ENCODE measurements around the gene CFAP107. TPM values are rescaled to one million over a fixed set of nuclear protein-coding genes. Genes with fewer than 3 reads are reported as not detected.
"Not testable (repeated sequence)": the region's sequence is repeated elsewhere in the genome, so short reads cannot be mapped to it uniquely, and the experiment has no call there.

Gene CFAP107
- total RNA-seq, 4 donors from 2014 or later, result not detected

DNA sequence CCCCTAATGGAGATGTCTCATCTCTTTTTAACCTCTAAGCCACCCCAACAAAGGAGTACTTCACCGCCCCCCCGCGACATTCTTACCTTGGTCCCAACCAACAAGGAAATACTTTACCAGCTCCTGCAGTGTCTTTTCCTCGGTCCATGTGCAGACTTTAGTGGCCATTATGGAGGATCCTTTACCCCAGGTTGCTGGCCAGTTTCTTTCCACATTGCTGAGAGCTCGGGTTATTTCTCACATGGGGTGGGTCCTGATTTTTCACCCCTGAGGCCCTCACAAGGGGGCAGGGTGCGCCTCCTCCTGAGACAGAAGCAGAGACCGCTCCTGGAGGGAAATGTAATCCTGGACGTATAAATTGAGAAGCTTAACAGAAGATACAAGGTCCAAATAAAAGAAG lies 33.1 kb upstream of the CFAP107 start:
- intact Hi-C loops (cut with DNase I; ENCODE audit: low total_unique reads), result no loop called here
- no peak overlapping the region for H3K4me3 ChIP-seq
- in situ Hi-C loops (cut with MboI; ENCODE audit: low sequenced_read_pairs in 4 of 4), result no loop called here
- no peak overlapping the region for H3K27ac ChIP-seq
- no peaks in the 10 kb centered on the region for H3K9me3 ChIP-seq
- H3K4me1 ChIP-seq, result no peaks in the 10 kb centered on the region
- ATAC-seq (no peak), DNase-seq (no peak)
- no peak for TF ChIP-seq POLR2A (IDR thresholded peaks at IDR 0.05)
- TF ChIP-seq, protein P1, sequence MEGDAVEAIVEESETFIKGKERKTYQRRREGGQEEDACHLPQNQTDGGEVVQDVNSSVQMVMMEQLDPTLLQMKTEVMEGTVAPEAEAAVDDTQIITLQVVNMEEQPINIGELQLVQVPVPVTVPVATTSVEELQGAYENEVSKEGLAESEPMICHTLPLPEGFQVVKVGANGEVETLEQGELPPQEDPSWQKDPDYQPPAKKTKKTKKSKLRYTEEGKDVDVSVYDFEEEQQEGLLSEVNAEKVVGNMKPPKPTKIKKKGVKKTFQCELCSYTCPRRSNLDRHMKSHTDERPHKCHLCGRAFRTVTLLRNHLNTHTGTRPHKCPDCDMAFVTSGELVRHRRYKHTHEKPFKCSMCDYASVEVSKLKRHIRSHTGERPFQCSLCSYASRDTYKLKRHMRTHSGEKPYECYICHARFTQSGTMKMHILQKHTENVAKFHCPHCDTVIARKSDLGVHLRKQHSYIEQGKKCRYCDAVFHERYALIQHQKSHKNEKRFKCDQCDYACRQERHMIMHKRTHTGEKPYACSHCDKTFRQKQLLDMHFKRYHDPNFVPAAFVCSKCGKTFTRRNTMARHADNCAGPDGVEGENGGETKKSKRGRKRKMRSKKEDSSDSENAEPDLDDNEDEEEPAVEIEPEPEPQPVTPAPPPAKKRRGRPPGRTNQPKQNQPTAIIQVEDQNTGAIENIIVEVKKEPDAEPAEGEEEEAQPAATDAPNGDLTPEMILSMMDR (IDR thresholded peaks at IDR 0.05 in 4 of 5, conservative IDR thresholded peaks at IDR 0.05 in 1 of 5), result no peak
- no peaks in the 10 kb centered on the region for H3K36me3 ChIP-seq
- H3K27me3 ChIP-seq, result no peaks in the 10 kb centered on the region

GRCh38 chr1:12713651-12714050 lies 32.3 kb upstream of the CFAP107 start:
- DNase-seq; H3K9me3 ChIP-seq; H3K4me1 ChIP-seq; in situ Hi-C loops (cut with MboI; ENCODE audit: low sequenced_read_pairs in 4 of 4); H3K27me3 ChIP-seq; H3K27ac ChIP-seq; ATAC-seq; H3K4me3 ChIP-seq; H3K36me3 ChIP-seq; intact Hi-C loops (cut with DNase I; ENCODE audit: low total_unique reads): not testable (repeated sequence)

DNA sequence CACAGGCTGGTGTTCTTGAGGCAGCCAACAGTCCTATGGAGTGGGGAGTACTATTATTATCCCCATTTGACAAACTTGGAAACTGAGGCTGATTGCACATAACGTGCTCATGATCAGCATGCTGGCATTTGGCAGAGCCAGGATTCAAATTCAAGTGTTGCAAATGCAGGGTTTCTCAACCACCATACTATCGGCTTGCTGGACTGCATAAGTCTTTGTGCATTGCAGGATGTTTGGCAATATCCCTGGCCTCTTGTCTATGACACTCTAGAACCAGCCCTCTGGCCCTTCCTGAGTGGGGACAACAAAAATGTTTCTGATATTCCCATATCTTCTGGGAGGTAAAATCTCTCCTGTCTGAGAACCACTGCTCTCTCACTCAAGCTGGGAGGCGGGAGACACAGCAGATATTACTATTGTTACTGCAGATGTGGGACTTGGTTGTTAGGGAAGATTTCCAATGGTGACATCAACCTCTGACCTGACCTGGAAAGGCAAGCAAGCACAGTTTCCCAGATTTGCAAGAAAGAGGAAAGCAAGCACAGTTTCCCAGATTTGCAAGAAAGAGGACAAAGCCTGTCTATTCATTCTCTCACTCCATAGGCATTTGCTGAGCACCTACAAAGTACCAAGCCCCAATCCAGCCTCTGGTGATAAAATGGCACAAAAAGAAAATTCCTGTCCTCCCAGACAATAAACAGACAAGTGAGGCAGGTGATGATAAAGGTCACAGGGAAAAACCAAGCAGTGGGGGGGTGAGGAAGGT lies 31.1 kb upstream of the CFAP107 start:
- Histone ChIP-seq H3K27me3 (no peaks in the 10 kb centered on the region), H3K27ac (no peak overlapping the region), H3K9me3 (no peaks in the 10 kb centered on the region), H3K36me3 (no peaks in the 10 kb centered on the region), H3K4me1 (no peaks in the 10 kb centered on the region), H3K4me3 (no peak overlapping the region)
- intact Hi-C loops (cut with DNase I; ENCODE audit: low total_unique reads), result no loop called here
- ATAC-seq (no peak), DNase-seq (no peak)
- TF ChIP-seq, protein P1 (IDR thresholded peaks at IDR 0.05 in 4 of 5, conservative IDR thresholded peaks at IDR 0.05 in 1 of 5), result no peak
- no peak for TF ChIP-seq POLR2A (IDR thresholded peaks at IDR 0.05)
- in situ Hi-C loops (cut with MboI; ENCODE audit: low sequenced_read_pairs in 4 of 4), result no loop called here

- DNase-seq (no peak), ATAC-seq (no peak)
- Histone ChIP-seq H3K4me1 (no peaks in the 10 kb centered on the region), H3K27me3 (no peaks in the 10 kb centered on the region), H3K36me3 (no peaks in the 10 kb centered on the region), H3K27ac (no peak within 1 kb of the TSS), H3K9me3 (no peaks in the 10 kb centered on the region), H3K4me3 (no peak within 1 kb of the TSS)
- intact Hi-C loops (cut with DNase I; ENCODE audit: low total_unique reads) (no loop called here), in situ Hi-C loops (cut with MboI; ENCODE audit: low sequenced_read_pairs in 4 of 4) (no loop called here)
- TF ChIP-seq POLR2A (IDR thresholded peaks at IDR 0.05), result no peak
- TF ChIP-seq, protein P1 (IDR thresholded peaks at IDR 0.05 in 4 of 5, conservative IDR thresholded peaks at IDR 0.05 in 1 of 5), result no peak
Observed at GRCh38 chr1:12715896-12716437, 30.0 kb upstream of the CFAP107 start, which contains the start of gene AADACL3. Gene AADACL3 (plus strand): TSS chr1:12716110. CDS start chr1:12716177, 67 bp downstream.

- intact Hi-C loops (cut with DNase I; ENCODE audit: low total_unique reads), result no loop called here
- ATAC-seq, result no peak
- TF ChIP-seq POLR2A (IDR thresholded peaks at IDR 0.05), result no peak
- TF ChIP-seq, protein P1 (IDR thresholded peaks at IDR 0.05 in 4 of 5, conservative IDR thresholded peaks at IDR 0.05 in 1 of 5), result no peak
- Histone ChIP-seq H3K4me3 (no peak overlapping the region), H3K27ac (no peak overlapping the region), H3K27me3 (no peaks in the 10 kb centered on the region), H3K4me1 (no peaks in the 10 kb centered on the region), H3K9me3 (no peaks in the 10 kb centered on the region), H3K36me3 (no peaks in the 10 kb centered on the region)
- in situ Hi-C loops (cut with MboI; ENCODE audit: low sequenced_read_pairs in 4 of 4), result no loop called here
- DNase-seq, result no peak
Observed at GRCh38 chr1:12717301-12717838, 28.6 kb upstream of the CFAP107 start.
